Neural crest cell (in vitro differentiated cells): Measurements from ENCODE around the gene ANGPT4. TPM values are rescaled to one million over a fixed set of nuclear protein-coding genes. Genes with fewer than 3 reads are reported as not detected.

Source experiments
- DNase-seq: peaks from one replicate; pipeline ENCODE4 v3.0.0; 2021; ENCODE audit warnings: low read depth, mixed read lengths, low spot score
- H3K27ac Mint-ChIP-seq: one replicate; pipeline ENCODE4 v1.8.0; 2021; ENCODE audit warnings: mild to moderate bottlenecking, mixed read lengths; ENCODE audit not compliant: unreplicated experiment
- H3K27me3 Mint-ChIP-seq: 2 replicates; pipeline ENCODE4 v1.8.0; 2021; ENCODE audit warnings: low read depth, mild to moderate bottlenecking, mixed read lengths
- H3K36me3 Mint-ChIP-seq: 2 replicates; pipeline ENCODE4 v1.8.0; 2021; ENCODE audit warnings: low read depth, mild to moderate bottlenecking, mixed read lengths
- H3K4me1 Mint-ChIP-seq: 2 replicates; pipeline ENCODE4 v1.8.0; 2021; ENCODE audit warnings: mixed read lengths
- H3K4me3 Mint-ChIP-seq: one replicate; pipeline ENCODE4 v1.8.0; 2021; ENCODE audit warnings: mild to moderate bottlenecking, mixed read lengths
- H3K9me3 Mint-ChIP-seq: 2 replicates; pipeline ENCODE4 v1.8.0; 2021; ENCODE audit warnings: mixed read lengths
- CTCF ChIP-seq: fragments of 200-600 bp; sonication (generic); conservative IDR thresholded peaks from 2 replicates; pipeline ENCODE4 v1.5.0; 2021; ENCODE audit warnings: antibody characterized with exemption, mild to moderate bottlenecking
- total RNA-seq: library from RNA; stranded (reverse); gene quantifications from 2 replicates; pipeline ENCODE4 v1.2.1, GENCODE V29; 2021

Gene ANGPT4
- total RNA-seq, 1 donor from 2014 or later = 0.07 TPM

GRCh38 chr20:869606-870005 is 46.5 kb downstream of the ANGPT4 start:
- no peaks in the 10 kb centered on the region for H3K36me3 Mint-ChIP-seq
- H3K9me3 Mint-ChIP-seq = no peaks in the 10 kb centered on the region
- no peak for DNase-seq
- no peak overlapping the region for H3K4me3 Mint-ChIP-seq
- peaks cover 47% of the 10 kb centered on the region for H3K27me3 Mint-ChIP-seq
- no peak overlapping the region for H3K27ac Mint-ChIP-seq
- H3K4me1 Mint-ChIP-seq = peaks cover 7% of the 10 kb centered on the region
- TF ChIP-seq CTCF = no peak

GRCh38 chr20:868279-868678 is 47.9 kb downstream of the ANGPT4 start:
- peaks cover 2% of the 10 kb centered on the region for H3K4me1 Mint-ChIP-seq
- peaks cover 51% of the 10 kb centered on the region for H3K27me3 Mint-ChIP-seq
- H3K27ac Mint-ChIP-seq = no peak overlapping the region
- no peak for TF ChIP-seq CTCF
- no peak overlapping the region for H3K4me3 Mint-ChIP-seq
- H3K36me3 Mint-ChIP-seq = no peaks in the 10 kb centered on the region
- DNase-seq = no peak
- H3K9me3 Mint-ChIP-seq = no peaks in the 10 kb centered on the region

- peaks cover 50% of the 10 kb centered on the region for H3K27me3 Mint-ChIP-seq
- no peak overlapping the region for H3K4me3 Mint-ChIP-seq
- no peaks in the 10 kb centered on the region for H3K36me3 Mint-ChIP-seq
- no peak overlapping the region for H3K27ac Mint-ChIP-seq
- TF ChIP-seq CTCF = no peak
- no peaks in the 10 kb centered on the region for H3K9me3 Mint-ChIP-seq
- no peaks in the 10 kb centered on the region for H3K4me1 Mint-ChIP-seq
- no peak for DNase-seq
Observed at GRCh38 chr20:865440-865839, 50.7 kb downstream of the ANGPT4 start.

- DNase-seq = no peak
- no peaks in the 10 kb centered on the region for H3K9me3 Mint-ChIP-seq
- H3K4me3 Mint-ChIP-seq = no peak overlapping the region
- peaks cover 28% of the 10 kb centered on the region for H3K27me3 Mint-ChIP-seq
- no peak for TF ChIP-seq CTCF
- H3K27ac Mint-ChIP-seq = no peak overlapping the region
- no peaks in the 10 kb centered on the region for H3K4me1 Mint-ChIP-seq
- H3K36me3 Mint-ChIP-seq = no peaks in the 10 kb centered on the region
Observed at GRCh38 chr20:860891-861290, 55.2 kb downstream of the ANGPT4 start.

GRCh38 chr20:859751-860231 is 56.3 kb downstream of the ANGPT4 start:
- Mint-ChIP-seq H3K4me3 (no peak overlapping the region), H3K27ac (no peak overlapping the region), H3K36me3 (no peaks in the 10 kb centered on the region), H3K9me3 (no peaks in the 10 kb centered on the region), H3K4me1 (no peaks in the 10 kb centered on the region), H3K27me3 (peaks cover 20% of the 10 kb centered on the region)
- no peak for DNase-seq
- no peak for TF ChIP-seq CTCF

GRCh38 chr20:858011-858410 is 58.1 kb downstream of the ANGPT4 start:
- TF ChIP-seq CTCF = no peak
- H3K27me3 Mint-ChIP-seq = peaks cover 5% of the 10 kb centered on the region

More at GRCh38 chr20:858011-858410, 58.1 kb downstream of the ANGPT4 start:
- Mint-ChIP-seq H3K9me3 (no peaks in the 10 kb centered on the region), H3K4me3 (no peak overlapping the region), H3K36me3 (no peaks in the 10 kb centered on the region), H3K27ac (no peak overlapping the region), H3K4me1 (no peaks in the 10 kb centered on the region)
- no peak for DNase-seq
